ENCODE data around the gene LSM3.
A peak's percentile ranks its signal among the peaks of the same experiment; 100 is the strongest.

The LSM3 gene

DNA sequence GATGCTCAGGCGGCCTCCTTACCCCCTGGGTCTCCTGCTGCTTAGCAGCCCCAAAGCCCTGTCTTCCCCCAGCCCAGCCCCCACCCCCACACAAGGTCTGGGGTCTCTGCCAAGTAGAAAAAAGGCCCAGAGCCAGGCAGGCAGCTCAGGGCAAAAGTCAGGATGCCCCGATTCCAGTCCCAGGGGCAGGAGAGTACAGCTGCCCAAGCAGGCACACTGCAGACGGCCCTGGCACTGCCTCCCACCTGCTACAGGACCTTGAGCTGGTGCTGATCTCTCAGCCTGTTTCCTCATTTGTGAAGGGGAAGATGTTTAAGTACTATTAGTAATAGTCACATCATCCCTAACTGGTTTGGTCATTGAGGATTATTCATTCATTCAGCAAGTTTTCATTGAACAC is 41.2 kb upstream of the LSM3 start:
- Histone ChIP-seq H3K27me3 (ENCODE audit: control insufficient read depth, insufficient read depth, low read length) (no peaks in the 10 kb centered on the region), H3K4me3 (ENCODE audit: low read length) (no peak overlapping the region), H3K9ac (ENCODE audit: low read length) (no peak overlapping the region), H3K4me1 (ENCODE audit: control insufficient read depth, insufficient read depth, low read length) (no peaks in the 10 kb centered on the region), H3K36me3 (ENCODE audit: control insufficient read depth, insufficient read depth, low read length) (peaks cover 56% of the 10 kb centered on the region), H3K27ac (ENCODE audit: low read depth, low read length) (no peak overlapping the region)

DNA sequence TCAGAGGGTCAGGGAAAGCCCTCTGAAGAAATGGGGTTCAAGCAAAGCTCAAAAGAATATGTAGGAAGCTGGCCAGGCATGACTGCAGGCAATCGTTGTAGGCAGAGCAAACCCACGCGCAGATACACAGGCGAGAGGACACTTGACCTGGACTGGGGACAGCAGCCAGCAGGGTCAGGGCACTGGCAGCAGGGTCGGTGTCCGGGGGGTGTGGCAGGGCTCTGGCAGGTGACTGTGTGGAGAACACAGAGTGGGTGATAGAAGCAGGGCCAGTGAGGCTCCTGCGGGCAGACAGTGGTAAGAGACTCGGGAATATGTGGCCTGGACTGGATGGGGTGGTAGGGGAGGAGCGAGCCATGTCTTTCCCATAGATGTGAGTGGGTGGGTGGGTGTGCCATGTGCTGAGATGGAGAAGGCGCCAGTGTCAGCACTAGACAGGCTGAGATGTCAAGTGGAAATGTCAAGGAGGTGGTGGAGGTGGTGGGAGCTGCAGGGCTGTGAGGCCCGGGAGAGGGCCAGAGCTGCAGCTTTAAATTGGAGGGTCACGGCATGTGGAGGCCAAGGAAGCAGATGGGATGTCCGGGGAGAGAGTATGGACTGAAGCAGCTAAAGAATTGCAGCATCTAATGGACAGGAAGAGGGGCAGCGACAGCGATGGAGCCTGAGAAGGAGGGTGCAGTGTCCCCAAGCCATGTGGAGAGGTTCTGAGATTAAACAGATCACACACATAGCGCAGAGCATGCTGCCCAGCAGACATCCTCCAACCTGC is 40.3 kb upstream of the LSM3 start:
- peaks cover 48% of the 10 kb centered on the region for H3K36me3 ChIP-seq (ENCODE audit: control insufficient read depth, insufficient read depth, low read length)
- H3K27ac ChIP-seq (ENCODE audit: low read depth, low read length): no peak overlapping the region
- no peaks in the 10 kb centered on the region for H3K27me3 ChIP-seq (ENCODE audit: control insufficient read depth, insufficient read depth, low read length)
- H3K4me3 ChIP-seq (ENCODE audit: low read length): no peak overlapping the region
- peaks cover 7% of the 10 kb centered on the region for H3K4me1 ChIP-seq (ENCODE audit: control insufficient read depth, insufficient read depth, low read length)
- no peak overlapping the region for H3K9ac ChIP-seq (ENCODE audit: low read length)

GRCh38 chr3:14138878-14139655 is 39.5 kb upstream of the LSM3 start:
- no peak overlapping the region for H3K4me3 ChIP-seq (ENCODE audit: low read length)
- no peaks in the 10 kb centered on the region for H3K27me3 ChIP-seq (ENCODE audit: control insufficient read depth, insufficient read depth, low read length)
- no peak overlapping the region for H3K27ac ChIP-seq (ENCODE audit: low read depth, low read length)
- H3K36me3 ChIP-seq (ENCODE audit: control insufficient read depth, insufficient read depth, low read length): peaks cover 42% of the 10 kb centered on the region
- H3K9ac ChIP-seq (ENCODE audit: low read length): no peak overlapping the region
- peaks cover 14% of the 10 kb centered on the region for H3K4me1 ChIP-seq (ENCODE audit: control insufficient read depth, insufficient read depth, low read length)

DNA sequence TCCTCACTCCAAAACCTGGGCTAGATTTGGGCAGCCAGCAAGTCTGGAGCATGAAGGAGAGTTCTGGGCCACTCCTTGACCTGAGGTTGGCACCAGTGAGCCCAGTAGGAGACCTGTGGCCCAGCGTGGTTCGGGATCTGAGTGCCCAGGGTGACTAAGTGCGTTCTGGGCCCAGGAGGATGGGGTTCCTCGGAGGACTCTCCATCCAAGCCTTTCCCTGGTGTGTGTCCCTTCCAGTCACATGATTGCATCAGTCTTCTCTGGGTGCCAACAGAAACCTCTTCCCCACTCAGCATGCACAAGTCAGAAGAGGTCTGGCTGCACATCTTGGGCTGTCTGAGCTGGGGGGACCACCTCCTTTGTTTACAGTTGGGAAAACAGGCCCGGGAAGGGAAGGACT is 38.8 kb upstream of the LSM3 start:
- Histone ChIP-seq H3K4me3 (ENCODE audit: low read length) (no peak overlapping the region), H3K27ac (ENCODE audit: low read depth, low read length) (no peak overlapping the region), H3K4me1 (ENCODE audit: control insufficient read depth, insufficient read depth, low read length) (peaks cover 20% of the 10 kb centered on the region), H3K27me3 (ENCODE audit: control insufficient read depth, insufficient read depth, low read length) (no peaks in the 10 kb centered on the region), H3K9ac (ENCODE audit: low read length) (no peak overlapping the region), H3K36me3 (ENCODE audit: control insufficient read depth, insufficient read depth, low read length) (peaks cover 36% of the 10 kb centered on the region)

DNA sequence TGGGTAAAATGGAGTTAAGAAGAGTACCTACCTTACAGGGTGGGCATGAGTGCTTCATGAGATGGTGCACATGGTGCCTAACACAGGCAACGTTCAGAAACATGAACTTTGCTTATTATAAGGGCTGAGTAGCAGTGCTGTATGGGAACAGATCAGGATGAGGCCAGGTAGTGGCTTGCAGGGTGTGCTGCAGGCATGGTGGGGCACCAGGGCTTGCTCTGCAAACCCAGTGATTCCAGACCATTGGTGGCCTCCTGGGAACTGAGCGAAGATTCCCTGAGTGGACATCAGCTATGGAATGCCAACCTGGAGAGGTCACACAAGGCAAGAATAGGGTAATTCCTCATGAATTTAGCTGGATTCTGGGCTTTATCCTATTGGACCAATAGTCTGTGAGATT is 37.9 kb upstream of the LSM3 start:
- Histone ChIP-seq H3K27ac (ENCODE audit: low read depth, low read length) (no peak overlapping the region), H3K9ac (ENCODE audit: low read length) (no peak overlapping the region), H3K4me3 (ENCODE audit: low read length) (no peak overlapping the region), H3K27me3 (ENCODE audit: control insufficient read depth, insufficient read depth, low read length) (no peaks in the 10 kb centered on the region), H3K36me3 (ENCODE audit: control insufficient read depth, insufficient read depth, low read length) (peaks cover 27% of the 10 kb centered on the region), H3K4me1 (ENCODE audit: control insufficient read depth, insufficient read depth, low read length) (peaks cover 29% of the 10 kb centered on the region)

DNA sequence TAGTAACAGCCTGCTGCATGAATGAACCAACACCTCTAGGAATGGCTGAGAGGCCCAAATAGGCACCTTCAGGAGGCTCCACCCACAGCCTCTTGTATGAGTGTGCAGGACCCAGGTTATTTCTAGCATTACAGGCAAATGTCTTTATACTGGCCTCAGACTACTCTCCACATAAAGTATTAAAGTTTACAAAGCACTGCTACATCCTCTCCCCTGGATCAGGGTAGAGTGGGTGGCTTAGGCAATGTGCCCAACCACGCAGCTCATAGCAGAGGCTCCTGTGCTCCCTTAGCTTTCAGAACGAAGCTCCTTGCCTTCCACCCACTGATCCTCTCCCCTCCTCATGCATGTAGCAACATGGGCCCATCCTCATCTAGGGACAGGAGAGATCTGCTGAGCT is 37.5 kb upstream of the LSM3 start:
- H3K9ac ChIP-seq (ENCODE audit: low read length): no peak overlapping the region
- peaks cover 31% of the 10 kb centered on the region for H3K4me1 ChIP-seq (ENCODE audit: control insufficient read depth, insufficient read depth, low read length)
- H3K27me3 ChIP-seq (ENCODE audit: control insufficient read depth, insufficient read depth, low read length): no peaks in the 10 kb centered on the region
- no peak overlapping the region for H3K4me3 ChIP-seq (ENCODE audit: low read length)
- no peak overlapping the region for H3K27ac ChIP-seq (ENCODE audit: low read depth, low read length)
- H3K36me3 ChIP-seq (ENCODE audit: control insufficient read depth, insufficient read depth, low read length): peaks cover 27% of the 10 kb centered on the region

DNA sequence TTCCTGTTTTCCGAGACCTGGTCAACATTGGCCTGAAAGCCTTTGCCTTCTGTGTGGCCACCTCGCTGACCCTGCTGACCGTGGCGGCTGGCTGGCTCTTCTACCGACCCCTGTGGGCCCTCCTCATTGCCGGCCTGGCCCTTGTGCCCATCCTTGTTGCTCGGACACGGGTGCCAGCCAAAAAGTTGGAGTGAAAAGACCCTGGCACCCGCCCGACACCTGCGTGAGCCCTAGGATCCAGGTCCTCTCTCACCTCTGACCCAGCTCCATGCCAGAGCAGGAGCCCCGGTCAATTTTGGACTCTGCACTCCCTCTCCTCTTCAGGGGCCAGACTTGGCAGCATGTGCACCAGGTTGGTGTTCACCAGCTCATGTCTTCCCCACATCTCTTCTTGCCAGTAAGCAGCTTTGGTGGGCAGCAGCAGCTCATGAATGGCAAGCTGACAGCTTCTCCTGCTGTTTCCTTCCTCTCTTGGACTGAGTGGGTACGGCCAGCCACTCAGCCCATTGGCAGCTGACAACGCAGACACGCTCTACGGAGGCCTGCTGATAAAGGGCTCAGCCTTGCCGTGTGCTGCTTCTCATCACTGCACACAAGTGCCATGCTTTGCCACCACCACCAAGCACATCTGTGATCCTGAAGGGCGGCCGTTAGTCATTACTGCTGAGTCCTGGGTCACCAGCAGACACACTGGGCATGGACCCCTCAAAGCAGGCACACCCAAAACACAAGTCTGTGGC is 36.8 kb upstream of the LSM3 start:
- Histone ChIP-seq H3K27me3 (ENCODE audit: control insufficient read depth, insufficient read depth, low read length) (no peaks in the 10 kb centered on the region), H3K4me3 (ENCODE audit: low read length) (no peak overlapping the region), H3K9ac (ENCODE audit: low read length) (no peak overlapping the region), H3K4me1 (ENCODE audit: control insufficient read depth, insufficient read depth, low read length) (peaks cover 31% of the 10 kb centered on the region), H3K36me3 (ENCODE audit: control insufficient read depth, insufficient read depth, low read length) (peaks cover 30% of the 10 kb centered on the region), H3K27ac (ENCODE audit: low read depth, low read length) (no peak overlapping the region)

- peaks cover 31% of the 10 kb centered on the region for H3K4me1 ChIP-seq (ENCODE audit: control insufficient read depth, insufficient read depth, low read length)
- H3K4me3 ChIP-seq (ENCODE audit: low read length): no peak overlapping the region
- no peak overlapping the region for H3K9ac ChIP-seq (ENCODE audit: low read length)
- no peaks in the 10 kb centered on the region for H3K27me3 ChIP-seq (ENCODE audit: control insufficient read depth, insufficient read depth, low read length)
- H3K27ac ChIP-seq (ENCODE audit: low read depth, low read length): peak overlapping the region; percentile 71
- H3K36me3 ChIP-seq (ENCODE audit: control insufficient read depth, insufficient read depth, low read length): peaks cover 36% of the 10 kb centered on the region
Observed at GRCh38 chr3:14142567-14143270, 35.9 kb upstream of the LSM3 start.

GRCh38 chr3:14143271-14144225 is 35.1 kb upstream of the LSM3 start:
- Histone ChIP-seq H3K27ac (ENCODE audit: low read depth, low read length) (peak overlapping the region; percentile 87), H3K4me1 (ENCODE audit: control insufficient read depth, insufficient read depth, low read length) (peaks cover 31% of the 10 kb centered on the region), H3K27me3 (ENCODE audit: control insufficient read depth, insufficient read depth, low read length) (no peaks in the 10 kb centered on the region), H3K9ac (ENCODE audit: low read length) (no peak overlapping the region), H3K4me3 (ENCODE audit: low read length) (peak overlapping the region; percentile 42), H3K36me3 (ENCODE audit: control insufficient read depth, insufficient read depth, low read length) (peaks cover 34% of the 10 kb centered on the region)

DNA sequence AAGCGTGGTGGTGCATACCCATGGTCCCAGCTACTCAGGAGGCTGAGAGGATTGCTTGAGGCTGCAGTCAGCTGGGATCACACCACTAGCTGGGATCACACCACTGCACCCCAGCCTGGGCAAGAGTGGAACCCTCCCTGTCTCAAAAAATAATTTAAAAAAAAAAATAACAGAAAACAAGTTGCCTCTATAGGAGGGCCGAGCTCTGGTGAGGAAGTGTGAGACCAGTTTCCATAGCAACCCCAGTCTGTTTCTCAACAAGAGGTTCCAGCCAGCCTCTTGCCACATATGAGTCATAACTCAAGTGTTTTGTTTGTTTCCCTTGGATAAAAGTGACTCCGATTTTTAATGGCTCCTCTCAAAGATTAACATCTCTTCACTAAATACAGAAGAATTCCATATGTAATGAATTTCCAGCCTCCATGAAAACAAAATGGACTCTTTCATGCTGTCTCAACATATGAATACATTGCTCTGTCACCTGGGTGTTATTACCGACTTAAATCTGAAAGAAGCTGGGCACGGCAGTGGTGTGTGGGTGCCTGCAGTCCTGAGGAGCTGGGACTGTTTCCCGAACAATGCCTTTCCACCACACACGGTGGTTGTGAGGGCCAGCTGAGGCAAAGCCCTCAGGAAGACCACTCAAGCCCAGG is 34.1 kb upstream of the LSM3 start:
- Histone ChIP-seq H3K4me3 (ENCODE audit: low read length) (peak overlapping the region; percentile 42), H3K4me1 (ENCODE audit: control insufficient read depth, insufficient read depth, low read length) (peaks cover 31% of the 10 kb centered on the region), H3K27ac (ENCODE audit: low read depth, low read length) (peak overlapping the region; percentile 87), H3K27me3 (ENCODE audit: control insufficient read depth, insufficient read depth, low read length) (no peaks in the 10 kb centered on the region), H3K9ac (ENCODE audit: low read length) (no peak overlapping the region), H3K36me3 (ENCODE audit: control insufficient read depth, insufficient read depth, low read length) (peaks cover 30% of the 10 kb centered on the region)

DNA sequence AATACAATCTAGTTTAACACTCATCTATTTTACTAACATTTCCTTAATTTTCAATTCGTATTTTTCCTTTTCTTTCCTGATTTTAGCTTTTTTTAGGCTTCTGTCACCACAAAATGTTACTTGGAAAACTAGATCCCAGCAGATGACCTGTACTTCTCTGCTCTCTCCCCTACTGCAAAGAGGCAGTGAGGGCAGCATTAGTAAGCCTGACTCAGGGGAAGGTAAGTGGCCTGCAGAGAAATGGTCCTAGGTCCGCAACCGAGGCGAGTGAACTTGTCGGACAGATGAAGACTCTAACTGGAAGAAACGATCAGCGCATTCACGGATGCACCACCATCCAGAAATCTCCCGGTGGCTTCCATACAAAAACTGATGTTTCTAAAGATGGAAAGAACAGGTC is 33.4 kb upstream of the LSM3 start:
- Histone ChIP-seq H3K9ac (ENCODE audit: low read length) (no peak overlapping the region), H3K4me1 (ENCODE audit: control insufficient read depth, insufficient read depth, low read length) (peaks cover 31% of the 10 kb centered on the region), H3K36me3 (ENCODE audit: control insufficient read depth, insufficient read depth, low read length) (peaks cover 27% of the 10 kb centered on the region), H3K27ac (ENCODE audit: low read depth, low read length) (peak overlapping the region; percentile 87), H3K4me3 (ENCODE audit: low read length) (no peak overlapping the region), H3K27me3 (ENCODE audit: control insufficient read depth, insufficient read depth, low read length) (no peaks in the 10 kb centered on the region)

Measured in rectal smooth muscle tissue (tissue), 1 donor.